HK-2 (cell line): Measurements from ENCODE around the gene TMED10.
"Not testable (repeated sequence)": the region's sequence is repeated elsewhere in the genome, so short reads cannot be mapped to it uniquely, and the experiment has no call there.

Experiments used
- DNase-seq: peaks from one replicate; pipeline ENCODE4 v3.0.0-alpha.2; 2018; ENCODE audit not compliant: unreplicated experiment

Gene TMED10

GRCh38 chr14:75190023-75190422, 13.6 kb upstream of the TMED10 start:
- no peak for DNase-seq

- DNase-seq, result no peak
These were observed 12.3 kb upstream of the TMED10 start for GRCh38 chr14:75188520-75189268.

- no peak for DNase-seq
These were observed 11.7 kb upstream of the TMED10 start for GRCh38 chr14:75188086-75188485.

- DNase-seq, result no peak
These were observed 10.5 kb upstream of the TMED10 start for GRCh38 chr14:75186953-75187352.

- no peak for DNase-seq
These were observed 9.0 kb upstream of the TMED10 start for GRCh38 chr14:75185251-75186040.

- DNase-seq, result no peak
These were observed 8.1 kb upstream of the TMED10 start for GRCh38 chr14:75184492-75184891.

- no peak for DNase-seq
These were observed 7.6 kb upstream of the TMED10 start for GRCh38 chr14:75184039-75184438.

GRCh38 chr14:75183225-75183624, 6.8 kb upstream of the TMED10 start:
- DNase-seq, result no peak

GRCh38 chr14:75182821-75183220, 6.4 kb upstream of the TMED10 start:
- no peak for DNase-seq

GRCh38 chr14:75182163-75182562, 5.8 kb upstream of the TMED10 start:
- not testable (repeated sequence) for DNase-seq

GRCh38 chr14:75181293-75182062, 5.1 kb upstream of the TMED10 start:
- DNase-seq, result no peak

GRCh38 chr14:75175677-75176141, 703 bp downstream of the TMED10 start:
- no peak for DNase-seq

- no peak for DNase-seq
These were observed 2.3 kb downstream of the TMED10 start for GRCh38 chr14:75174066-75174465.

- no peak for DNase-seq
These were observed 5.6 kb downstream of the TMED10 start for GRCh38 chr14:75170772-75171171.

GRCh38 chr14:75168586-75169335, 7.7 kb downstream of the TMED10 start:
- DNase-seq, result no peak

- DNase-seq, result no peak
These were observed 9.1 kb downstream of the TMED10 start for GRCh38 chr14:75167325-75167724.

- no peak for DNase-seq
These were observed 10.6 kb downstream of the TMED10 start for GRCh38 chr14:75165586-75166391.

GRCh38 chr14:75164809-75165208, 11.6 kb downstream of the TMED10 start:
- no peak for DNase-seq

GRCh38 chr14:75163677-75164076, 12.7 kb downstream of the TMED10 start:
- no peak for DNase-seq

- DNase-seq, result no peak
These were observed 13.8 kb downstream of the TMED10 start for GRCh38 chr14:75162631-75163030.
